DOHH2 (cell line): Measurements from ENCODE around the gene UNC13B.

Experiments used
- EZH2phosphoT487 ChIP-seq: fragments of 200-600 bp; sonication (generic); IDR thresholded peaks from 2 replicates; pipeline ENCODE4 v1.6.1; 2017; ENCODE audit warnings: borderline replicate concordance, mild to moderate bottlenecking, antibody characterized with exemption, low read length, moderate library complexity, mixed read lengths
- TF ChIP-seq, protein P1 (sequence below): fragments of 200-600 bp; sonication (generic); IDR thresholded peaks from one replicate; pipeline ENCODE4 v1.5.1; 2014; ENCODE audit warnings: antibody characterized with exemption, mild to moderate bottlenecking, low read depth, low read length; ENCODE audit not compliant: poor library complexity, severe bottlenecking

DNA sequence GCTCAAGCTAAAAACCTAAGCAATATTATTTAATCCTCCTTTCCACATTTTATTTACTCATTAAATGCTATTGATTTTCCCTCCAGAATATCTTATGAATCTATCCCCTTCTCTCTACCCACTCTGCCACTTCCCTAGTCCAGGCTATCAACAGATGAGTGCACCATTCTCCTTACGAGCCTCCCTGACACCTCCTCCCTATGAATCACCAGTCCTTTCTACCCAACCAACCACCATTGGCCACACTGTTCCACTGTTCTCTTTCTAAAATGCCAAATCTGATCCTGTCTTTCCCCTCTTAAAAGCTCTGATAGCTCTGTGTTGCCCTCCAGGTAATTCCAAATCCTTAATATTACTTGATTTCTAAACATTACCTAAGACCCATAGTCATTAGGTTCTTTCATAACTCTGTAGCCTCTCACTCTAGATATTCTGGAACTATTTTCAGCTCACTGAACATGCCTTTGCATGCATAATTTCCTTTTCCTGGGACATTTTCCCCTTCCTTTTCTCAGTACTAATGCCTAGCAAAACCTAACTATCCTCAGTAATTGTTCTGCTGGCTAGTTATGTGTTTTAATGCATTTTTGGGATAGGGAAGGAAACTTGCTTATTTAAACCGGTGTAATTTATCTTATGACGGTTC is 126.3 kb downstream of the UNC13B start:
- TF ChIP-seq, protein P1, sequence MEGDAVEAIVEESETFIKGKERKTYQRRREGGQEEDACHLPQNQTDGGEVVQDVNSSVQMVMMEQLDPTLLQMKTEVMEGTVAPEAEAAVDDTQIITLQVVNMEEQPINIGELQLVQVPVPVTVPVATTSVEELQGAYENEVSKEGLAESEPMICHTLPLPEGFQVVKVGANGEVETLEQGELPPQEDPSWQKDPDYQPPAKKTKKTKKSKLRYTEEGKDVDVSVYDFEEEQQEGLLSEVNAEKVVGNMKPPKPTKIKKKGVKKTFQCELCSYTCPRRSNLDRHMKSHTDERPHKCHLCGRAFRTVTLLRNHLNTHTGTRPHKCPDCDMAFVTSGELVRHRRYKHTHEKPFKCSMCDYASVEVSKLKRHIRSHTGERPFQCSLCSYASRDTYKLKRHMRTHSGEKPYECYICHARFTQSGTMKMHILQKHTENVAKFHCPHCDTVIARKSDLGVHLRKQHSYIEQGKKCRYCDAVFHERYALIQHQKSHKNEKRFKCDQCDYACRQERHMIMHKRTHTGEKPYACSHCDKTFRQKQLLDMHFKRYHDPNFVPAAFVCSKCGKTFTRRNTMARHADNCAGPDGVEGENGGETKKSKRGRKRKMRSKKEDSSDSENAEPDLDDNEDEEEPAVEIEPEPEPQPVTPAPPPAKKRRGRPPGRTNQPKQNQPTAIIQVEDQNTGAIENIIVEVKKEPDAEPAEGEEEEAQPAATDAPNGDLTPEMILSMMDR = no peak
- TF ChIP-seq EZH2phosphoT487 = no peak
